GM19395 (cell line): ENCODE measurements around the gene ZBTB9.
"Not testable (repeated sequence)": the region's sequence is repeated elsewhere in the genome, so short reads cannot be mapped to it uniquely, and the experiment has no call there.

Experiments
- ATAC-seq: cut with Tn5 transposase; IDR thresholded peaks from one replicate; pipeline ENCODE4 v1.9.1; 2021; ENCODE audit warnings: mild to moderate bottlenecking, moderate library complexity; ENCODE audit not compliant: unreplicated experiment

Gene ZBTB9

GRCh38 chr6:33458676-33459075, 4.3 kb downstream of the ZBTB9 start:
- ATAC-seq: no peak

- ATAC-seq: no peak
Observed at GRCh38 chr6:33459226-33459625, 4.8 kb downstream of the ZBTB9 start.

GRCh38 chr6:33466075-33466735, 11.8 kb downstream of the ZBTB9 start:
- no peak for ATAC-seq

- no peak for ATAC-seq
Observed at GRCh38 chr6:33467091-33467490, 12.7 kb downstream of the ZBTB9 start.

GRCh38 chr6:33469661-33470060, 15.3 kb downstream of the ZBTB9 start:
- ATAC-seq: no peak

- ATAC-seq: no peak
Observed at GRCh38 chr6:33477864-33478263, 23.5 kb downstream of the ZBTB9 start.

GRCh38 chr6:33481192-33481591, 26.8 kb downstream of the ZBTB9 start:
- no peak for ATAC-seq

- ATAC-seq: not testable (repeated sequence)
Observed at GRCh38 chr6:33482620-33483019, 28.2 kb downstream of the ZBTB9 start.

GRCh38 chr6:33483678-33484077, 29.3 kb downstream of the ZBTB9 start:
- no peak for ATAC-seq

- ATAC-seq: not testable (repeated sequence)
Observed at GRCh38 chr6:33484673-33485262, 30.4 kb downstream of the ZBTB9 start.

- not testable (repeated sequence) for ATAC-seq
Observed at GRCh38 chr6:33485680-33486079, 31.3 kb downstream of the ZBTB9 start.

GRCh38 chr6:33488339-33488738, 34.0 kb downstream of the ZBTB9 start:
- ATAC-seq: no peak

GRCh38 chr6:33490198-33490597, 35.8 kb downstream of the ZBTB9 start:
- no peak for ATAC-seq

GRCh38 chr6:33490621-33491020, 36.2 kb downstream of the ZBTB9 start:
- ATAC-seq: no peak

- no peak for ATAC-seq
Observed at GRCh38 chr6:33492093-33492492, 37.7 kb downstream of the ZBTB9 start.

- ATAC-seq: no peak
Observed at GRCh38 chr6:33497157-33497556, 42.8 kb downstream of the ZBTB9 start.

- no peak for ATAC-seq
Observed at GRCh38 chr6:33502486-33502885, 48.1 kb downstream of the ZBTB9 start.

- no peak for ATAC-seq
Observed at GRCh38 chr6:33504486-33504885, 50.1 kb downstream of the ZBTB9 start.

GRCh38 chr6:33505548-33506370, 51.4 kb downstream of the ZBTB9 start:
- no peak for ATAC-seq
